Lower leg skin (tissue), 4 donors: Measurements from ENCODE around the gene COG5. TPM values are rescaled to one million over a fixed set of nuclear protein-coding genes. Genes with fewer than 3 reads are reported as not detected.

ENCODE experiments used
- DNase-seq, 2 donors: peaks; one replicate each; pipeline ENCODE4 v3.0.0-alpha.2; 2019; ENCODE audit warnings: low spot score in 2 of 2
- H3K4me3 ChIP-seq: fragments of 200-600 bp; sonication (generic); 2 replicates; pipeline ENCODE4 v1.5.1; 2017; ENCODE audit warnings: mild to moderate bottlenecking, low read depth; ENCODE audit not compliant: poor library complexity, severe bottlenecking
- POLR2A ChIP-seq, 2 donors: fragments of 450-650 bp; IDR thresholded peaks; one replicate each; pipeline ENCODE4 v1.6.1; 2016 to 2017; ENCODE audit warnings: antibody characterized with exemption in 2 of 2, mild to moderate bottlenecking in 1 of 2, moderate library complexity in 1 of 2
- WGBS, 2 donors: methylation state at CpG; one replicate each; pipeline ENCODE4 v1.1.5; 2018; 5-methylcytosine and 5-hydroxymethylcytosine counted together
- intact Hi-C: fragments of 100-400 bp; cut with DNase I; formaldehyde crosslinking; loops from one replicate; pipeline ENCODE4 v1.15.0; 2023; ENCODE audit warnings: low total_unique reads
- total RNA-seq, 4 donors: library from RNA; depleted of rRNA; stranded (reverse); fragments of >200 nt; gene quantifications; one replicate each; pipeline ENCODE4 v1.1.0, GENCODE V29; 2016
- TF ChIP-seq, protein P1 (sequence below), 3 donors: fragments of 450-650 bp; IDR thresholded peaks; one replicate each; pipeline ENCODE4 v1.5.1; 2016; ENCODE audit warnings: antibody characterized with exemption in 3 of 3, mild to moderate bottlenecking in 3 of 3, moderate library complexity in 2 of 3

Gene COG5
- total RNA-seq, 4 donors from 2014 or later, result 34.4 to 50.6 (median 43.4) TPM

DNA sequence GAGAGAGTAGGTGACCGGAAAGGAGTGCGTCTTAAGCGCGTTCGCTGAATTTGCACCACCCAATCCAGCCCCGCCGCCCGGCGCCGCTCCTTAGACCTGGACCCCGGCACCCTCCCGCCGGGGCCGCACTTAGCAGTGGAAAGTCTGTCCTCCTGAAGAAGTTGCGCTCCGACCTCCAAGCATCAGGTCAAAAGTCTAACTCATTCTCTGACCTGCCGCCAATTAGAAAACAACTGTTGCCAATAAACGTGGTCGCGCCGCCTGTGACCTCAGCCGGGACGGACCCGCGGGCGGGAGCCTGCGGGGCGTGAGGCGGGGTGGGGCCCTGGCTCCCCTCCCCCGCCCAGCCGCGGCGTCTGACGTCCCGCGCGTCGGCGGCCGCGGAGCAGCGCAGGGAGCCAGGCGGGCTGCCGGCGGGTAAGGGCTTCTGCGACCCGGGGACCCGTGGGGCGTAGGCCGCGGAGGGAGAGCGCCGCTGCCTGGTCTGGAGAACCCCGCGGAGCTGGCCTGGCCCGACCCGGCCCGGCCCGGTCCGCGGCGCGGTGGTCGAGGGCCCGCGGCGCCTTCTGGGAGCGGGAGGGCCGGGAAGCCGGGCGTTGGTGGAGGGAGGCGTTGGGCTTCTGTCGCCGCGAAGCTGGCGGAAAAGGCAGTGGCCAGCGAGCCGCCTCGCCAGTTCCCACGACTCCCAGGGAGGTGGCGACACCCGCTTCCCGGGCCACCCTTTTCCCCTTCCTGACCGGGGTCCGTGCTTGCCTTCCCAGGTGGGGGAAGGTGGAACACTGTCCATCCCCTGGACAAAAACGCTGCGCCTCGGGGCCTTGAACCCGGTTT lies 16.4 kb upstream of the COG5 start, which contains the start of gene BCAP29:
BCAP29 (plus strand) TSS at position 362 of the 831 bp plus-strand sequence. CDS start 527 bp downstream, outside the sequence.
- intact Hi-C loops, result no loop called here
- TF ChIP-seq, protein P1, sequence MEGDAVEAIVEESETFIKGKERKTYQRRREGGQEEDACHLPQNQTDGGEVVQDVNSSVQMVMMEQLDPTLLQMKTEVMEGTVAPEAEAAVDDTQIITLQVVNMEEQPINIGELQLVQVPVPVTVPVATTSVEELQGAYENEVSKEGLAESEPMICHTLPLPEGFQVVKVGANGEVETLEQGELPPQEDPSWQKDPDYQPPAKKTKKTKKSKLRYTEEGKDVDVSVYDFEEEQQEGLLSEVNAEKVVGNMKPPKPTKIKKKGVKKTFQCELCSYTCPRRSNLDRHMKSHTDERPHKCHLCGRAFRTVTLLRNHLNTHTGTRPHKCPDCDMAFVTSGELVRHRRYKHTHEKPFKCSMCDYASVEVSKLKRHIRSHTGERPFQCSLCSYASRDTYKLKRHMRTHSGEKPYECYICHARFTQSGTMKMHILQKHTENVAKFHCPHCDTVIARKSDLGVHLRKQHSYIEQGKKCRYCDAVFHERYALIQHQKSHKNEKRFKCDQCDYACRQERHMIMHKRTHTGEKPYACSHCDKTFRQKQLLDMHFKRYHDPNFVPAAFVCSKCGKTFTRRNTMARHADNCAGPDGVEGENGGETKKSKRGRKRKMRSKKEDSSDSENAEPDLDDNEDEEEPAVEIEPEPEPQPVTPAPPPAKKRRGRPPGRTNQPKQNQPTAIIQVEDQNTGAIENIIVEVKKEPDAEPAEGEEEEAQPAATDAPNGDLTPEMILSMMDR (IDR thresholded peaks at IDR 0.05), result no peak
- no peak for TF ChIP-seq POLR2A (IDR thresholded peaks at IDR 0.05)
- 1% methylated on average over 35 to 68 of the region's 89 CpGs for WGBS, 2 donors

DNA sequence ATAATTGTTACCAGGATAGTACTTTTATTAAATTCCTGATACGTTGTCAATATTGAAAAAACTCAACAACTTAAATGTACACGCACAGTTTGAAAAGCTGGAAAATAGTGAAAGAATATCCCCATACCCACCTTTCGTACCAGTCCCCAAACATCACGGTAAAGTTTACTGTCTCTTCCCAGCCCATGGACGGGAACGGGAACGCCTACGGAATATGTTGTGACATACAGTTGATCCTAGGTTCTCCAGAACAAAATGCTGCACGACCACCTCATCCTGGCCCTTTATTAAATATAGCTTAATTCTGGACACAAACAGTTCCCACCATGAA lies 15.8 kb upstream of the COG5 start:
- DNase-seq, result no peak
- TF ChIP-seq POLR2A (IDR thresholded peaks at IDR 0.05), result no peak
- TF ChIP-seq, protein P1 (IDR thresholded peaks at IDR 0.05), result no peak
- intact Hi-C loops, result no loop called here
- 2 to 3% methylated on average over 9 of the region's 9 CpGs for WGBS, 2 donors
- H3K4me3 ChIP-seq, result peak overlapping the region; percentile 90

More for the DNA sequence above, 16.4 kb upstream of the COG5 start, which contains the start of gene BCAP29:
- peak within 1 kb of the TSS; percentile 90 for H3K4me3 ChIP-seq
- peak; percentile 44 to 94 for DNase-seq

DNA sequence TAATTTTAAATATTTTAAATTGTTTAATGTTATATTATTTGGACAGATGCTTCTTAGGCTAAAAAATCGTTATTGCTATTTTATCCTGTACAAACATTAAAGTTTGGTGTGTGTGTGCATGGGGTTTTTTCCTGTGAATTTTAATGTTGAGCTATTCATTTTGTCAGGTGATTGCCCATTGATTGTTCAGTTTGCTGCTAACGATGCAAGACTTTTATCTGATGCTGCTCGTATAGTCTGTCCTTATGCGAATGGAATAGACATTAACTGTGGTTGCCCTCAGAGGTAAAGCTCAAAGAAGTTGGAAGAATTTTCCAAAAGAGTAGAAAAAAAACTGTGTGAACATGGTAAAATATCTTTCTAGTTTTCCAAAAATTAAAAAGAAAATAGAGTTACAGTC lies 9.8 kb upstream of the COG5 start:
- WGBS, 2 donors, result 89 to 90% methylated on average over 4 of the region's 4 CpGs
- no peak overlapping the region for H3K4me3 ChIP-seq
- DNase-seq, result no peak

DNA sequence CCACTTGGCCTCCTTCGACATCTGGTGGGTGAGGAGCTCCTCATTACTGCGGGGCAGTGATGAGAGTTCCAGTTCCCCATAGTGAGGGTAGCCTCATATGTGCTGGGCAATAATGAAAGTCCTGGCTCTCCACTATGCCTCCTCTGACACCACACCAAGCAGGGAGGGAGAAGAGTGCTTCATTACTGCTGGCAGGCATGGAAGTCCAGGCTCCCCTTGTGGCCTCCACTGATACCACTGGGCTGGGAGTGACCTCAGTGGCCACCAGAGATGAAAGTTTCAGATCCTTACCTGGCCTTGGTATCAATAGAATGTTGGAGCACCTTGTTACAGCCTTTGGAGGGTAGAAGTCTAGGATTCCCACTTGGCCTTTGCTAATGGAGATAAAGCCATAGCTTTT lies 6.6 kb upstream of the COG5 start:
- TF ChIP-seq, protein P1 (IDR thresholded peaks at IDR 0.05), result no peak
- TF ChIP-seq POLR2A (IDR thresholded peaks at IDR 0.05), result no peak
- intact Hi-C loops, result no loop called here
- 94 to 96% methylated on average over 2 of the region's 2 CpGs for WGBS, 2 donors
- no peak for DNase-seq
- no peak overlapping the region for H3K4me3 ChIP-seq

More for the DNA sequence above, 9.8 kb upstream of the COG5 start:
- intact Hi-C loops, result no loop called here
- TF ChIP-seq POLR2A (IDR thresholded peaks at IDR 0.05), result no peak
- TF ChIP-seq, protein P1 (IDR thresholded peaks at IDR 0.05), result no peak

DNA sequence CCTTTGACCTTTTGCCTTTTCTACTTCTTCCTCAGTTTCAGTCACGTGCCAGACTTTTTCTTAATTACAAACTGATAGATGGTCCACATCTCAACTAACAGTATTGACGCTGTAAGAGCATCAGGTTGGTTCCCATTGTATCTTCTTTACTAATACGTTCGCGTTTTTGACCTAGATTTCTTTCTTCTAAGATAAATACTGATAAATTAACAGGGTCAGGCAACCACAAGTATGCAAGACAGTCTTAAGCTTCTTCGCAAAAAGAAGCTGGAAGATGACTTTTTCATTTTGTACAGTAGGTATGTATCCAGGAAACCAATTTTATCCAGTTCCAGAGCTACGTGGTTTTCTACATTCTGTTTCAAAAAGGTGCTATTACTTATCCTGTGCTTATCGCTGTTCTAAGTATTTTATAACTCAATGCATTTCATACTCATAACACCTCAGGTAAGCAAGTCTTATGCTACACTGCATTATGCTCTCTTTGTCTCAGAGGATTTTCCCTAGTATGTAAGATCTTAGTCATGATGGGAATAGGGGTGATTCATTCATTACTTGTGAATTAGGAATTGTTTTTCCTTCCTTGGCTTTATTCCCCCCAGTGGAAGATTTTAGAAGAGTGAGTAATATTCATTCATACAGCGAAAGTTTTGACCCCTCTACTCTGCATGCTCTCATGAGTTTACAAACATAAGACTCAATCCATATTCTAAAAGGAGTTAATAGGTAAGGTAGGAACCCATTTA lies 1.0 kb upstream of the COG5 start:
- intact Hi-C loops, result no loop called here
- H3K4me3 ChIP-seq, result peak overlapping the region; percentile 99
- TF ChIP-seq, protein P1 (IDR thresholded peaks at IDR 0.05), result no peak
- TF ChIP-seq POLR2A (IDR thresholded peaks at IDR 0.05), result no peak
- WGBS, 2 donors, result 31 to 36% methylated on average over 9 of the region's 9 CpGs
- no peak for DNase-seq
